ACC112 (cell line): ENCODE measurements around the gene SLC10A4.

Experiments used
- H2AFZ ChIP-seq: fragments of 200-600 bp; sonication (generic); one replicate; pipeline ENCODE4 v1.6.0; 2017; ENCODE audit warnings: antibody characterized with exemption, low read length; ENCODE audit not compliant: unreplicated experiment
- H3K27ac ChIP-seq: fragments of 200-600 bp; sonication (generic); 2 replicates; pipeline ENCODE4 v1.5.1; 2014; ENCODE audit warnings: low read depth, mild to moderate bottlenecking, antibody characterized with exemption, low read length, moderate library complexity
- H3K27me3 ChIP-seq: fragments of 200-600 bp; sonication (generic); 2 replicates; pipeline ENCODE4 v1.6.1; 2014; ENCODE audit warnings: mild to moderate bottlenecking, antibody characterized with exemption, low read length, moderate library complexity, mixed read lengths; ENCODE audit not compliant: insufficient read depth
- H3K36me3 ChIP-seq: fragments of 200-600 bp; sonication (generic); 2 replicates; pipeline ENCODE4 v1.6.1; 2016; ENCODE audit warnings: mild to moderate bottlenecking, antibody characterized with exemption, low read length, moderate library complexity, mixed read lengths; ENCODE audit not compliant: insufficient read depth
- H3K4me1 ChIP-seq: fragments of 200-600 bp; sonication (generic); one replicate; pipeline ENCODE4 v1.6.1; 2016; ENCODE audit warnings: low read length, mixed read lengths; ENCODE audit not compliant: insufficient read depth, unreplicated experiment, control insufficient read depth
- H3K4me3 ChIP-seq: fragments of 200-600 bp; sonication (generic); 2 replicates; pipeline ENCODE4 v1.5.1; 2014; ENCODE audit warnings: mild to moderate bottlenecking, low read depth, low read length
- H3K79me2 ChIP-seq: fragments of 200-600 bp; sonication (generic); one replicate; pipeline ENCODE4 v1.6.0; 2016; ENCODE audit warnings: low read length; ENCODE audit not compliant: control insufficient read depth, unreplicated experiment, insufficient read depth

Gene SLC10A4

GRCh38 chr4:48462363-48462762 is 20.8 kb upstream of the SLC10A4 start:
- Histone ChIP-seq H3K4me3 (no peak overlapping the region), H3K27me3 (peaks cover 27% of the 10 kb centered on the region), H3K4me1 (no peaks in the 10 kb centered on the region), H3K27ac (no peak overlapping the region), H3K79me2 (no peaks in the 10 kb centered on the region), H3K36me3 (no peaks in the 10 kb centered on the region), H2AFZ (no peak overlapping the region)

- Histone ChIP-seq H2AFZ (no peak overlapping the region), H3K79me2 (no peaks in the 10 kb centered on the region), H3K27me3 (peaks cover 14% of the 10 kb centered on the region), H3K4me3 (no peak overlapping the region), H3K27ac (no peak overlapping the region), H3K4me1 (no peaks in the 10 kb centered on the region), H3K36me3 (no peaks in the 10 kb centered on the region)
These were observed 15.7 kb upstream of the SLC10A4 start for GRCh38 chr4:48467442-48467841.

GRCh38 chr4:48467891-48468290 is 15.3 kb upstream of the SLC10A4 start:
- Histone ChIP-seq H3K4me3 (no peak overlapping the region), H2AFZ (no peak overlapping the region), H3K36me3 (no peaks in the 10 kb centered on the region), H3K79me2 (no peaks in the 10 kb centered on the region), H3K4me1 (no peaks in the 10 kb centered on the region), H3K27ac (no peak overlapping the region), H3K27me3 (peaks cover 10% of the 10 kb centered on the region; the same call in 1 of the 2 replicates)

- H3K27me3 ChIP-seq: no peaks in the 10 kb centered on the region
- H3K79me2 ChIP-seq: no peaks in the 10 kb centered on the region
- no peak overlapping the region for H2AFZ ChIP-seq
- no peak overlapping the region for H3K27ac ChIP-seq
- H3K4me3 ChIP-seq: no peak overlapping the region
- no peaks in the 10 kb centered on the region for H3K36me3 ChIP-seq
- H3K4me1 ChIP-seq: no peaks in the 10 kb centered on the region
These were observed 13.0 kb upstream of the SLC10A4 start for GRCh38 chr4:48470137-48470536.

- H3K4me3 ChIP-seq: no peak overlapping the region
These were observed 12.6 kb upstream of the SLC10A4 start for GRCh38 chr4:48470570-48470969.

GRCh38 chr4:48472794-48473193 is 10.3 kb upstream of the SLC10A4 start:
- no peaks in the 10 kb centered on the region for H3K27me3 ChIP-seq
- no peak overlapping the region for H2AFZ ChIP-seq
- no peak overlapping the region for H3K4me3 ChIP-seq
- H3K27ac ChIP-seq: no peak overlapping the region
- no peaks in the 10 kb centered on the region for H3K4me1 ChIP-seq
- no peaks in the 10 kb centered on the region for H3K79me2 ChIP-seq
- no peaks in the 10 kb centered on the region for H3K36me3 ChIP-seq

More at GRCh38 chr4:48470570-48470969, 12.6 kb upstream of the SLC10A4 start:
- no peaks in the 10 kb centered on the region for H3K79me2 ChIP-seq
- no peaks in the 10 kb centered on the region for H3K27me3 ChIP-seq
- H3K27ac ChIP-seq: no peak overlapping the region
- no peaks in the 10 kb centered on the region for H3K4me1 ChIP-seq
- H3K36me3 ChIP-seq: no peaks in the 10 kb centered on the region
- H2AFZ ChIP-seq: no peak overlapping the region

- Histone ChIP-seq H3K4me1 (no peaks in the 10 kb centered on the region), H3K27me3 (peaks cover 4% of the 10 kb centered on the region; the same call in 1 of the 2 replicates), H3K79me2 (no peaks in the 10 kb centered on the region), H3K4me3 (no peak overlapping the region), H2AFZ (no peak overlapping the region), H3K27ac (no peak overlapping the region), H3K36me3 (no peaks in the 10 kb centered on the region)
These were observed 7.4 kb upstream of the SLC10A4 start for GRCh38 chr4:48475770-48476169.

GRCh38 chr4:48478273-48478672 is 4.9 kb upstream of the SLC10A4 start:
- Histone ChIP-seq H3K4me1 (no peaks in the 10 kb centered on the region), H3K27ac (no peak overlapping the region), H2AFZ (no peak overlapping the region), H3K36me3 (no peaks in the 10 kb centered on the region), H3K79me2 (no peaks in the 10 kb centered on the region), H3K27me3 (peaks cover 27% of the 10 kb centered on the region), H3K4me3 (no peak overlapping the region)

GRCh38 chr4:48481581-48481980 is 1.6 kb upstream of the SLC10A4 start:
- H2AFZ ChIP-seq: no peak overlapping the region

GRCh38 chr4:48483777-48484493 is 792 bp downstream of the SLC10A4 start:
- H3K4me3 ChIP-seq: no peak overlapping the region

More at GRCh38 chr4:48481581-48481980, 1.6 kb upstream of the SLC10A4 start:
- Histone ChIP-seq H3K4me3 (no peak overlapping the region), H3K27me3 (peaks cover 59% of the 10 kb centered on the region), H3K4me1 (no peaks in the 10 kb centered on the region), H3K79me2 (no peaks in the 10 kb centered on the region), H3K27ac (no peak overlapping the region), H3K36me3 (no peaks in the 10 kb centered on the region)

GRCh38 chr4:48484494-48485168 is 1.5 kb downstream of the SLC10A4 start:
- no peaks in the 10 kb centered on the region for H3K36me3 ChIP-seq
- H3K4me1 ChIP-seq: no peaks in the 10 kb centered on the region
- H3K27me3 ChIP-seq: peaks cover 88% of the 10 kb centered on the region
- no peak overlapping the region for H2AFZ ChIP-seq
- H3K27ac ChIP-seq: no peak overlapping the region
- H3K79me2 ChIP-seq: no peaks in the 10 kb centered on the region
- H3K4me3 ChIP-seq: no peak overlapping the region

More at GRCh38 chr4:48483777-48484493, 792 bp downstream of the SLC10A4 start:
- H2AFZ ChIP-seq: peak overlapping the region; percentile 6
- no peaks in the 10 kb centered on the region for H3K4me1 ChIP-seq
- H3K79me2 ChIP-seq: no peaks in the 10 kb centered on the region
- peaks cover 81% of the 10 kb centered on the region for H3K27me3 ChIP-seq
- H3K36me3 ChIP-seq: no peaks in the 10 kb centered on the region
- no peak overlapping the region for H3K27ac ChIP-seq
